ENCODE results near the gene UBE2S.
A peak's percentile ranks its signal among the peaks of the same experiment; 100 is the strongest.
"Not testable (repeated sequence)": the region's sequence is repeated elsewhere in the genome, so short reads cannot be mapped to it uniquely, and the experiment has no call there.

Gene UBE2S

GRCh38 chr19:55406091-55406825 is 1.3 kb downstream of the UBE2S start:
- Histone ChIP-seq H3K27me3 (ENCODE audit: control insufficient read depth in 1 of 2, insufficient read depth in 1 of 2, low read length in 2 of 2) (no peaks in the 10 kb centered on the region), H2BK5ac (ENCODE audit: low read depth, low read length, poor library complexity, severe bottlenecking) (no peak overlapping the region), H3K27ac (ENCODE audit: low read length, poor library complexity, severe bottlenecking) (no peak overlapping the region), H4K8ac (ENCODE audit: low read length) (no peak overlapping the region), H2AFZ (ENCODE audit: low read depth, low read length) (no peak overlapping the region), H3K4ac (ENCODE audit: low read depth in 1 of 2, low read length in 2 of 2) (no peak overlapping the region), H2AK5ac (ENCODE audit: low read length, severe bottlenecking) (no peak overlapping the region), H4K91ac (ENCODE audit: low read length) (no peak overlapping the region), H3K23ac (ENCODE audit: low read length in 2 of 2) (no peak overlapping the region), H3K4me1 (ENCODE audit: control insufficient read depth, insufficient read depth, low read depth, low read length) (peaks cover 19% of the 10 kb centered on the region), H3K36me3 (ENCODE audit: control insufficient read depth in 1 of 2, insufficient read depth in 2 of 2, low read depth in 1 of 2, low read length in 2 of 2) (peaks cover 40 to 45% of the 10 kb centered on the region in 2 experiments), H3K14ac (ENCODE audit: low read length in 2 of 2) (no peak overlapping the region), H2BK15ac (ENCODE audit: low read depth, poor library complexity, severe bottlenecking) (no peak overlapping the region), H3K4me2 (ENCODE audit: low read length, poor library complexity, severe bottlenecking) (peak overlapping the region; percentile 85), H3K9me3 (ENCODE audit: control insufficient read depth, low read length) (no peaks in the 10 kb centered on the region), H3K18ac (ENCODE audit: low read depth in 1 of 2, low read length in 2 of 2) (no peak overlapping the region), H2BK12ac (ENCODE audit: low read length in 2 of 2) (no peak overlapping the region), H3K79me1 (replicated peaks; ENCODE audit: low read length, poor library complexity, severe bottlenecking) (peaks cover 9% of the 10 kb centered on the region), H3K4me3 (ENCODE audit: insufficient read depth in 1 of 2, low read depth in 1 of 2, low read length in 2 of 2) (peak overlapping the region in 1 of 2 experiments; percentile 83), H2BK120ac (ENCODE audit: low read depth, low read length) (no peak overlapping the region), H3K9ac (ENCODE audit: low read length) (peak overlapping the region; percentile 95)
- WGBS: 85% methylated on average over 14 of the region's 14 CpGs
- DNase-seq: no peak

GRCh38 chr19:55405638-55406037 is 1.9 kb downstream of the UBE2S start:
- Histone ChIP-seq H3K36me3 (ENCODE audit: control insufficient read depth in 1 of 2, insufficient read depth in 2 of 2, low read depth in 1 of 2, low read length in 2 of 2) (peaks cover 47 to 49% of the 10 kb centered on the region in 2 experiments), H3K4me3 (ENCODE audit: insufficient read depth in 1 of 2, low read depth in 1 of 2, low read length in 2 of 2) (peak overlapping the region in 1 of 2 experiments; percentile 83), H2AK5ac (ENCODE audit: low read length, severe bottlenecking) (no peak overlapping the region), H2BK5ac (ENCODE audit: low read depth, low read length, poor library complexity, severe bottlenecking) (no peak overlapping the region), H3K4ac (ENCODE audit: low read depth in 1 of 2, low read length in 2 of 2) (no peak overlapping the region), H4K91ac (ENCODE audit: low read length) (no peak overlapping the region), H3K14ac (ENCODE audit: low read length in 2 of 2) (no peak overlapping the region), H2BK120ac (ENCODE audit: low read depth, low read length) (no peak overlapping the region), H3K4me2 (ENCODE audit: low read length, poor library complexity, severe bottlenecking) (no peak overlapping the region), H3K79me1 (replicated peaks; ENCODE audit: low read length, poor library complexity, severe bottlenecking) (peaks cover 9% of the 10 kb centered on the region), H2AFZ (ENCODE audit: low read depth, low read length) (no peak overlapping the region), H3K9me3 (ENCODE audit: control insufficient read depth, low read length) (no peaks in the 10 kb centered on the region), H3K23ac (ENCODE audit: low read length in 2 of 2) (no peak overlapping the region), H3K4me1 (ENCODE audit: control insufficient read depth, insufficient read depth, low read depth, low read length) (peaks cover 19% of the 10 kb centered on the region), H3K9ac (ENCODE audit: low read length) (peak overlapping the region; percentile 95), H3K18ac (ENCODE audit: low read depth in 1 of 2, low read length in 2 of 2) (no peak overlapping the region), H2BK15ac (ENCODE audit: low read depth, poor library complexity, severe bottlenecking) (no peak overlapping the region), H3K27ac (ENCODE audit: low read length, poor library complexity, severe bottlenecking) (no peak overlapping the region), H2BK12ac (ENCODE audit: low read length in 2 of 2) (no peak overlapping the region), H4K8ac (ENCODE audit: low read length) (no peak overlapping the region), H3K27me3 (ENCODE audit: control insufficient read depth in 1 of 2, insufficient read depth in 1 of 2, low read length in 2 of 2) (no peaks in the 10 kb centered on the region)
- no peak for DNase-seq
- WGBS: 93% methylated on average over 5 of the region's 5 CpGs

- Histone ChIP-seq H3K18ac (ENCODE audit: low read depth in 1 of 2, low read length in 2 of 2) (no peak overlapping the region), H3K79me1 (replicated peaks; ENCODE audit: low read length, poor library complexity, severe bottlenecking) (peaks cover 9% of the 10 kb centered on the region), H3K27ac (ENCODE audit: low read length, poor library complexity, severe bottlenecking) (no peak overlapping the region), H2AFZ (ENCODE audit: low read depth, low read length) (no peak overlapping the region), H2BK120ac (ENCODE audit: low read depth, low read length) (no peak overlapping the region), H3K4me2 (ENCODE audit: low read length, poor library complexity, severe bottlenecking) (no peak overlapping the region), H3K9me3 (ENCODE audit: control insufficient read depth, low read length) (no peaks in the 10 kb centered on the region), H3K14ac (ENCODE audit: low read length in 2 of 2) (no peak overlapping the region), H4K8ac (ENCODE audit: low read length) (no peak overlapping the region), H3K4me1 (ENCODE audit: control insufficient read depth, insufficient read depth, low read depth, low read length) (peaks cover 17% of the 10 kb centered on the region), H2BK5ac (ENCODE audit: low read depth, low read length, poor library complexity, severe bottlenecking) (no peak overlapping the region), H4K91ac (ENCODE audit: low read length) (no peak overlapping the region), H3K36me3 (ENCODE audit: control insufficient read depth in 1 of 2, insufficient read depth in 2 of 2, low read depth in 1 of 2, low read length in 2 of 2) (peaks cover 50 to 61% of the 10 kb centered on the region in 2 experiments), H3K9ac (ENCODE audit: low read length) (no peak overlapping the region), H3K4me3 (ENCODE audit: insufficient read depth in 1 of 2, low read depth in 1 of 2, low read length in 2 of 2) (no peak overlapping the region), H2AK5ac (ENCODE audit: low read length, severe bottlenecking) (no peak overlapping the region), H3K23ac (ENCODE audit: low read length in 2 of 2) (no peak overlapping the region), H2BK12ac (ENCODE audit: low read length in 2 of 2) (no peak overlapping the region), H3K27me3 (ENCODE audit: control insufficient read depth in 1 of 2, insufficient read depth in 1 of 2, low read length in 2 of 2) (no peaks in the 10 kb centered on the region), H2BK15ac (ENCODE audit: low read depth, poor library complexity, severe bottlenecking) (no peak overlapping the region), H3K4ac (ENCODE audit: low read depth in 1 of 2, low read length in 2 of 2) (no peak overlapping the region)
- no peak for DNase-seq
- 100% methylated on average over 1 of the region's 2 CpGs for WGBS
Measured at GRCh38 chr19:55402509-55402908, 5.1 kb downstream of the UBE2S start.

- H2AK5ac ChIP-seq (ENCODE audit: low read length, severe bottlenecking); H3K4ac ChIP-seq (ENCODE audit: low read depth in 1 of 2, low read length in 2 of 2); DNase-seq; H4K8ac ChIP-seq (ENCODE audit: low read length); H2AFZ ChIP-seq (ENCODE audit: low read depth, low read length); H2BK120ac ChIP-seq (ENCODE audit: low read depth, low read length); H3K27ac ChIP-seq (ENCODE audit: low read length, poor library complexity, severe bottlenecking); H2BK15ac ChIP-seq (ENCODE audit: low read depth, poor library complexity, severe bottlenecking); H2BK12ac ChIP-seq (ENCODE audit: low read length in 2 of 2); H3K79me1 ChIP-seq (replicated peaks; ENCODE audit: low read length, poor library complexity, severe bottlenecking); H3K4me3 ChIP-seq (ENCODE audit: insufficient read depth in 1 of 2, low read depth in 1 of 2, low read length in 2 of 2); H2BK5ac ChIP-seq (ENCODE audit: low read depth, low read length, poor library complexity, severe bottlenecking); H3K9ac ChIP-seq (ENCODE audit: low read length); H3K23ac ChIP-seq (ENCODE audit: low read length in 2 of 2); H3K27me3 ChIP-seq (ENCODE audit: control insufficient read depth in 1 of 2, insufficient read depth in 1 of 2, low read length in 2 of 2); H3K14ac ChIP-seq (ENCODE audit: low read length in 2 of 2); H4K91ac ChIP-seq (ENCODE audit: low read length); H3K9me3 ChIP-seq (ENCODE audit: control insufficient read depth, low read length); H3K4me2 ChIP-seq (ENCODE audit: low read length, poor library complexity, severe bottlenecking); H3K18ac ChIP-seq (ENCODE audit: low read depth in 1 of 2, low read length in 2 of 2): not testable (repeated sequence)
- H3K36me3 ChIP-seq (ENCODE audit: control insufficient read depth in 1 of 2, insufficient read depth in 2 of 2, low read depth in 1 of 2, low read length in 2 of 2): peaks cover 50 to 58% of the 10 kb centered on the region in 2 experiments
- 89% methylated on average over 9 of the region's 28 CpGs for WGBS
- peaks cover 12% of the 10 kb centered on the region for H3K4me1 ChIP-seq (ENCODE audit: control insufficient read depth, insufficient read depth, low read depth, low read length)
Measured at GRCh38 chr19:55401390-55401789, 6.2 kb downstream of the UBE2S start.

Data from mesenchymal stem cell (in vitro differentiated cells and primary cell).